Loucy (cell line): Measurements from ENCODE around the gene ATG10.

ENCODE experiments used
- H2AFZ ChIP-seq: fragments of 200-600 bp; sonication (generic); 2 replicates; pipeline ENCODE4 v1.6.0; 2016; ENCODE audit warnings: antibody characterized with exemption, mild to moderate bottlenecking, low read length, moderate library complexity
- H3F3A ChIP-seq: fragments of 200-600 bp; 2 replicates; pipeline ENCODE4 v1.6.0; 2016; ENCODE audit warnings: antibody characterized with exemption, low read depth, mild to moderate bottlenecking
- H3K27me3 ChIP-seq: fragments of 200-600 bp; sonication (generic); 2 replicates; pipeline ENCODE4 v1.6.1; 2014; ENCODE audit warnings: low read length, mild to moderate bottlenecking; ENCODE audit not compliant: insufficient read depth, poor library complexity, severe bottlenecking
- H3K36me3 ChIP-seq: fragments of 200-600 bp; sonication (generic); 2 replicates; pipeline ENCODE4 v1.6.1; 2016; ENCODE audit warnings: low read length; ENCODE audit not compliant: insufficient read depth
- H3K4me1 ChIP-seq: fragments of 200-600 bp; sonication (generic); 2 replicates; pipeline ENCODE4 v1.5.1; 2014; ENCODE audit warnings: low read length, mild to moderate bottlenecking; ENCODE audit not compliant: insufficient read depth, poor library complexity, severe bottlenecking
- H3K4me2 ChIP-seq: fragments of 200-600 bp; sonication (generic); 2 replicates; pipeline ENCODE4 v1.6.0; 2014; ENCODE audit warnings: antibody characterized with exemption, low read length, low read depth, mild to moderate bottlenecking; ENCODE audit not compliant: poor library complexity, severe bottlenecking
- H3K4me3 ChIP-seq: fragments of 200-600 bp; sonication (generic); 2 replicates; pipeline ENCODE4 v1.5.1; 2014; ENCODE audit warnings: low read length, mild to moderate bottlenecking, mixed read lengths; ENCODE audit not compliant: poor library complexity, severe bottlenecking
- H3K79me2 ChIP-seq: fragments of 200-600 bp; sonication (generic); 2 replicates; pipeline ENCODE4 v1.6.1; 2014; ENCODE audit warnings: low read length; ENCODE audit not compliant: insufficient read depth
- H3K9ac ChIP-seq: fragments of 200-600 bp; sonication (generic); 2 replicates; pipeline ENCODE4 v1.6.0; 2014; ENCODE audit warnings: mild to moderate bottlenecking, low read depth, low read length, moderate library complexity; ENCODE audit not compliant: poor library complexity, severe bottlenecking
- H3K9me2 ChIP-seq: fragments of 200-600 bp; sonication (generic); replicated peaks from 2 replicates; pipeline ENCODE4 v1.6.1; 2016; ENCODE audit warnings: low read depth, low read length, mixed read lengths
- H3K9me3 ChIP-seq: fragments of 200-600 bp; sonication (generic); 2 replicates; pipeline ENCODE4 v1.6.1; 2014; ENCODE audit warnings: mild to moderate bottlenecking, antibody characterized with exemption, low read length, low read depth; ENCODE audit not compliant: insufficient read depth
- H4K20me1 ChIP-seq: fragments of 200-600 bp; sonication (generic); 2 replicates; pipeline ENCODE4 v1.6.0; 2014; ENCODE audit warnings: antibody characterized with exemption, low read length, mild to moderate bottlenecking; ENCODE audit not compliant: insufficient read depth, poor library complexity, severe bottlenecking
- CTCF ChIP-seq: fragments of 200-600 bp; sonication (generic); conservative IDR thresholded peaks from 2 replicates; pipeline ENCODE4 v1.5.1; 2014; ENCODE audit warnings: mild to moderate bottlenecking, antibody characterized with exemption, low read length
- EZH2phosphoT487 ChIP-seq: fragments of 200-600 bp; IDR thresholded peaks from 2 replicates; pipeline ENCODE4 v1.6.1; 2018; ENCODE audit warnings: antibody characterized with exemption, mild to moderate bottlenecking, moderate library complexity, borderline replicate concordance

Gene ATG10

GRCh38 chr5:82044010-82044409, 72.2 kb downstream of the ATG10 start:
- no peaks in the 10 kb centered on the region for H3K27me3 ChIP-seq
- no peaks in the 10 kb centered on the region for H3K4me1 ChIP-seq
- H3K9me2 ChIP-seq: no peaks in the 10 kb centered on the region
- H3K9ac ChIP-seq: no peak overlapping the region
- H3K4me3 ChIP-seq: no peak overlapping the region
- no peaks in the 10 kb centered on the region for H3K36me3 ChIP-seq
- no peaks in the 10 kb centered on the region for H4K20me1 ChIP-seq
- peaks cover 11% of the 10 kb centered on the region; the same call in 1 of the 2 replicates for H3K9me3 ChIP-seq
- H3K4me2 ChIP-seq: no peak overlapping the region
- no peak for TF ChIP-seq CTCF
- no peak for TF ChIP-seq EZH2phosphoT487
- no peaks in the 10 kb centered on the region for H3F3A ChIP-seq
- H3K79me2 ChIP-seq: no peaks in the 10 kb centered on the region
- no peak overlapping the region for H2AFZ ChIP-seq

- no peak overlapping the region for H3K4me2 ChIP-seq
- no peak overlapping the region for H2AFZ ChIP-seq
Measured at GRCh38 chr5:82045554-82046275, 73.9 kb downstream of the ATG10 start.

GRCh38 chr5:82046276-82046647, 74.4 kb downstream of the ATG10 start:
- no peaks in the 10 kb centered on the region for H3F3A ChIP-seq
- H3K9me3 ChIP-seq: peaks cover 11% of the 10 kb centered on the region; the same call in 1 of the 2 replicates
- no peak overlapping the region for H3K9ac ChIP-seq
- H3K4me1 ChIP-seq: no peaks in the 10 kb centered on the region
- H3K4me3 ChIP-seq: no peak overlapping the region
- no peaks in the 10 kb centered on the region for H3K36me3 ChIP-seq
- H3K9me2 ChIP-seq: no peaks in the 10 kb centered on the region
- no peaks in the 10 kb centered on the region for H3K79me2 ChIP-seq
- H3K27me3 ChIP-seq: no peaks in the 10 kb centered on the region
- no peak overlapping the region for H2AFZ ChIP-seq
- H3K4me2 ChIP-seq: no peak overlapping the region
- H4K20me1 ChIP-seq: no peaks in the 10 kb centered on the region
- TF ChIP-seq EZH2phosphoT487: no peak
- no peak for TF ChIP-seq CTCF

More at GRCh38 chr5:82045554-82046275, 73.9 kb downstream of the ATG10 start:
- H3K79me2 ChIP-seq: no peaks in the 10 kb centered on the region
- H4K20me1 ChIP-seq: no peaks in the 10 kb centered on the region
- H3K4me1 ChIP-seq: no peaks in the 10 kb centered on the region
- no peak overlapping the region for H3K9ac ChIP-seq
- no peak overlapping the region for H3K4me3 ChIP-seq
- H3K9me2 ChIP-seq: no peaks in the 10 kb centered on the region
- peaks cover 11% of the 10 kb centered on the region; the same call in 1 of the 2 replicates for H3K9me3 ChIP-seq
- no peak for TF ChIP-seq CTCF
- TF ChIP-seq EZH2phosphoT487: no peak
- H3F3A ChIP-seq: no peaks in the 10 kb centered on the region
- no peaks in the 10 kb centered on the region for H3K27me3 ChIP-seq
- no peaks in the 10 kb centered on the region for H3K36me3 ChIP-seq
